Left cardiac atrium (tissue), 4 donors: ENCODE results near the gene ALG10. TPM values are rescaled to one million over a fixed set of nuclear protein-coding genes. Genes with fewer than 3 reads are reported as not detected.
A peak's percentile ranks its signal among the peaks of the same experiment; 100 is the strongest.
"Not testable (repeated sequence)": the region's sequence is repeated elsewhere in the genome, so short reads cannot be mapped to it uniquely, and the experiment has no call there.

Experiments
- ATAC-seq, 2 donors: fragments of 200-7000 bp; cut with Tn5 transposase; one replicate each; pipeline ENCODE4 v1.9.1; 2020; ENCODE audit warnings: mild to moderate bottlenecking in 2 of 2, moderate library complexity in 2 of 2
- DNase-seq: peaks from one replicate; pipeline ENCODE4 v3.0.0-alpha.2; 2020
- intact Hi-C, 2 donors: fragments of 100-400 bp; cut with DNase I; formaldehyde crosslinking; loops; one replicate each; pipeline versions ENCODE4 v1.14.1 to v1.15.1; 2022 to 2023
- long read RNA-seq: library from polyadenylated mRNA; unstranded; transcript quantifications from one replicate; pipeline ENCODE4 v2.0.0, GENCODE V29; 2021
- total RNA-seq, 2 donors: library from RNA; stranded (reverse); fragmentation: NEBNext Ultra II Directional; extraction: Animal tissue kit (Norgen Biotek cat#: 25700); gene quantifications; one replicate each; pipeline ENCODE4 v1.2.1, GENCODE V29; 2021
- donor health status: DM: no; HTN: yes; CAD: no.
- donor health status: DM: no; HTN: yes; CAD: no; lungs with severe emphysema.
- donor health status: DM: yes; HTN: yes; CAD: no.
- donor health status: Dilated cardiomyopathy.

Gene ALG10
- 1 to 10 TPM; 6.0 to 6.6 TPM for total RNA-seq
- long read RNA-seq, partial matches to known transcripts: 0 of 2 reads
- long read RNA-seq, other reads (novel, unspliced or antisense): 2 of 2 reads

GRCh38 chr12:34022079-34022830 lies at the start of gene ALG10:
ALG10 (plus strand) TSS chr12:34022496; CDS start chr12:34022600, 104 bp downstream.
- intact Hi-C loops: loop anchor here (5.0 kb wide), 2 partner anchors 575 to 1265 kb away; partner anchors contain the start of gene YARS2 (in 2 of the 2)
- peak; percentile 100 for ATAC-seq

GRCh38 chr12:33972884-33973283 lies 49.4 kb upstream of the ALG10 start:
- ATAC-seq, intact Hi-C loops, DNase-seq: not testable (repeated sequence)

More at GRCh38 chr12:34022079-34022830, at the start of gene ALG10:
- DNase-seq: peak; percentile 96

- intact Hi-C loops: no loop called here
- no peak for ATAC-seq
- DNase-seq: no peak
Observed at GRCh38 chr12:33977887-33978286, 44.4 kb upstream of the ALG10 start.

DNA sequence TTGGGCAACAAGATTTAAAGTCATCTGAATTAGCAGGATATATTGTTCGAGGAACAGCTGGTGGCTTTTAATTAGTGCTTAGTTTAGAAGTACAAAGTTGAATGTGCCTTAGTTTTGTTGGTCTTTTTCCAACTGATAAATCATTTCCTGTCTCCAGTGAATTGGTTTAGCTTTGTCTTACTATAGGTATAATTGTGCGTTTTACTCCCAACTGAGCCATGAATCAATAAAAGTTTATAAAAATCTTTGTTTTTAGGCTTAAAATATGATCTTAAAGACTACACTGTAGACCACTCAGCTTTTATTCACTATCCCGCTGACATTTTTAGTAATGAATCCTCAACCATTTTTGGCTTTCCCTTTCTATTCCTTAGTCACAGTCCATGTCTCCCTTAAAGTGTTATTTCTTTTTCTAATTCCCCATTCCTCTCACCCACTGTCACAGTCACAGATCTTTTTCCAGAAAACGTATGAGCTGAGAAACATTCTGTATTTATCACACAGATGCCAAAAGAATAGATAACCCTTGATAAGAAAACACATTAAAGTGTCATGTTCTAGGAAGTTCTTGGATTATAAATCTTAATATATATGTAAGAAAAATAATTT lies 34.0 kb upstream of the ALG10 start:
- no peak for DNase-seq
- no peak for ATAC-seq

GRCh38 chr12:33988913-33989312 lies 33.4 kb upstream of the ALG10 start:
- no peak for DNase-seq
- intact Hi-C loops: no loop called here
- ATAC-seq: no peak

More for the DNA sequence above, 34.0 kb upstream of the ALG10 start:
- intact Hi-C loops: no loop called here

- DNase-seq (no peak), ATAC-seq (no peak)
- intact Hi-C loops: no loop called here
Observed at GRCh38 chr12:33994857-33995808, 27.2 kb upstream of the ALG10 start.

DNA sequence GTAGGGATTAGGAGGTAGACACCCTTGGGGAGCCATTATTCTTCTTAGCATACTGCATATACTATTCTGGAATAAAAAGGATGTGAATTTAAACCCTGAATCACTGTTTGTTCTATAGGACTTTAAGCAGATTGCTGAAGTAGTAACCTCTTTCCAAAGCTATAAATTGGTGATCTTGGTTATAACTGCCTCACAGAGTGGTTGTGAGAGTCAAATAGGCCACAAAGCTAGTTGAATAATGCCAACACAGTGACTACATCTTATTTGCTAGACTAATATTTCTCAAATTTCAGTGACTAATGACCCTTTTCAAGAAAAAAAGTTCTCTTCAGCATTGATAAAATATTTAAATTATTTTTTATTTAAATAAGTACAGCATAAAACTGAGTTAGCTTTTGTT lies 13.5 kb upstream of the ALG10 start:
- ATAC-seq, DNase-seq, intact Hi-C loops: not testable (repeated sequence)

DNA sequence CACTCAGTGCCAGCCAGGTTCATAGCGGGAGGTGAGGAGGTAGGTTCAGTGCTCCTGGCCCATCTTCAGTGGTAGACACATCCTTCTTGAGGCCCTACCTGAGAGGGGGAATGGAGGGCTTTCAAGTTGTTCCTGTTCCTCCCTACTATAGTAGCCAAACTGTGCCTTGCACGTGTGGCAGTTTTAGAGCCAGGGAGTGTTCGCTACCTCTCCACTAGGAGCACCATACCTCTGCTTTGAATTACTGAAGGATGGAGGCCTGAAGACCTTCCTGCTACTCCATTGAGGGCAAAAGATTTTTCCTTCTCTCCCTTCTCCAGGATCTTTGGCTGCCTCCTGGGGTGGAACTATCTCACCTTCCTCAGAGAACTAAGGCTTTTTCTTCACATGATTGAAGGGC lies 5.9 kb upstream of the ALG10 start:
- intact Hi-C loops: loop anchor here in 1 of 2 donors (10.0 kb wide), 1 partner anchor 1072 kb away; no protein-coding TSS in a partner anchor
- DNase-seq: no peak
- no peak for ATAC-seq

GRCh38 chr12:34021071-34021470 lies 1.2 kb upstream of the ALG10 start:
- ATAC-seq (no peak), DNase-seq (no peak)
- intact Hi-C loops: loop anchor here (5.0 kb wide), 2 partner anchors 574 to 1264 kb away; partner anchors contain the start of gene YARS2 (in 2 of the 2)

DNA sequence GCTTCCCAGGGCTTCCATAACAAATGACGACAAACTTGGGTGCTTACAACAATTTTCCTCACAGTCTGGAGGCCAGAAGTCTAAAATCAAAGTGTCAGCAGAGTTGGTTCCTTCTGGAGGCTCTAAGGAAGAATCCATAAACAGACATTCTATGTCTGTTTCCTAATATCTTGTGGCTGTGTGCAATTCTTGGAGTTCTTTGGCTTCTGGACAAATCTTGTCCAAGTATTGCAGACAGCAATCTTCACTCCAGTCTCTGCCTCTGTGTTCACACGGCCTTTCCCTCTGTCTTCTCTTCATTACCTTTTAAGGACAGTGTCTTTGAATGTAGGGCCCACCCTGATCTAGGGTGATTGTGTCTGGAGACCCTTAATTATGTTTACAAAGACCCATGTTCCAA lies 5.4 kb downstream of the ALG10 start:
- DNase-seq, intact Hi-C loops: not testable (repeated sequence)
- ATAC-seq: peak in 1 of 2 donors; percentile 74

GRCh38 chr12:34030591-34030990 lies 8.3 kb downstream of the ALG10 start:
- intact Hi-C loops: loop anchor here in 1 of 2 donors (10.0 kb wide), 1 partner anchor 594 kb away; no protein-coding TSS in a partner anchor
- ATAC-seq (no peak), DNase-seq (no peak)

DNA sequence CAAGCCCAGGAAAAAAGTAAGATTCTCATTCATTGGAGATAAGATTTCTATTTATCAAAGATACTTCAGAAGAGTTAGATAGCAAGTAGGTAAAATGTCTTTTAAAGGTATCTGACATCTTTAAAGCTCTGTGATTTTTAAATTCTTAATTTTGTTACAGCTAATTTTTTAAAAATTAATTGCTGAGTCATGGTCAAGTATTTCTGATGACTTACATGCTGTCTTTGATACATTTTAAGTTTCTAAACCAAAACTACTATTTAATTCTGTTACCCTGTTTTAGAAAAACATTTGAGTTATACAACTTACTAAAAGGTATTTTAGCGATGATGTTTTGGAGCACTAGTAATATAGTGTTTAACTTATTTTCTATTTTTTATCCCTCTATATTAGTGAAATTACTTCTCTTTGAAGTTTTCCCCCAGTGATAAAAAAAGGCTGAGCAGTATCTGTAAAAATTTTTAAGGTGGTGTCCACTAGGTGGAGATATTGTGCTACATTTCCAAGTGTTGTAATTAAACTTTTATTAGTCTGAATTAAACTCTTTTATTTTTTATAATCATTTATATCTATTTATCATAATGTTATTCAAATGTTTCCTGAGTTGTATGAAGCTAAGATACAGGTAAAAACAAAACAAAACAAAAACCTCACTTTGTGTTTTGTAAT lies 11.5 kb downstream of the ALG10 start:
- DNase-seq: no peak
- intact Hi-C loops: loop anchor here in 1 of 2 donors (10.0 kb wide), 1 partner anchor 591 kb away; no protein-coding TSS in a partner anchor
- no peak for ATAC-seq

GRCh38 chr12:34038357-34038756 lies 16.1 kb downstream of the ALG10 start:
- DNase-seq, ATAC-seq: not testable (repeated sequence)
- intact Hi-C loops: loop anchor here in 1 of 2 donors (10.0 kb wide), 1 partner anchor 586 kb away; no protein-coding TSS in a partner anchor

DNA sequence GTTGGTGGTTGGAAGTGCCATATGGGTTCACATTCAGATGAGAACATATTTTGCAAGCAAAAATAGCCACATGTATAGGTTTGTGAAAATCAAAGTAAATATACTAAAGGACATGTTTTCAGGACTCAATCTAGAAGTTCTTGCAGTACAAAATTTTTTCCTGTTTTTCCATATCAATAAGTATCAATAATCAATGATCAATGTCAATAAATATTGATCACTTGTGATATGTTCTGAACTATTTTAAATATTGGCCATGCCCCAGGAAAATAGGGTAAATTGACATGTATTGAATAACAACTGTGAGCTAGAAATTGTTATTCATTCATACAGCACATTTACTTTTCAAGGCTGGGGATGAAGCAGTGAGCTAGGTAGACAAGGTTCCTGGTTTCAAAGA lies 24.3 kb downstream of the ALG10 start:
- ATAC-seq (no peak), DNase-seq (no peak)
- intact Hi-C loops: no loop called here

DNA sequence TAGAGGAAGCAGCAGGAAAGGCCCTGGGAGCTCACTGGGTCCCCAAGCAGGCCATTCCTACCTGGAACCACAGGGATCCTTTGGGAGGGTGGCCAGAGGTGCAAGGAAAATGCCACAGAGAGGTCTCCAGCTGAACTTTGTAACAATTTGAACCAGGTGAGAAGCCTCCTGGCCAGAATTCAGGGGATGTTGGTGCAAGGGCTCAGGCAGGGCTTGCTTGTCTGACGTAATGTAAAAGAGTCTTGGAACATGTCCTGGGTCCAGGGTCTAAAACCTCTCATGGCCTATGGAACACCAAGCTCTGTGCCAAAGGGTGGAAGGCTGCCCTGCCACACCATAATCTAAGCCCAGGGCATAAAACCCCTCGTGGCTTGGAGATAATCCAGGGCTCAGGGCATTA lies 25.6 kb downstream of the ALG10 start:
- DNase-seq, ATAC-seq, intact Hi-C loops: not testable (repeated sequence)

DNA sequence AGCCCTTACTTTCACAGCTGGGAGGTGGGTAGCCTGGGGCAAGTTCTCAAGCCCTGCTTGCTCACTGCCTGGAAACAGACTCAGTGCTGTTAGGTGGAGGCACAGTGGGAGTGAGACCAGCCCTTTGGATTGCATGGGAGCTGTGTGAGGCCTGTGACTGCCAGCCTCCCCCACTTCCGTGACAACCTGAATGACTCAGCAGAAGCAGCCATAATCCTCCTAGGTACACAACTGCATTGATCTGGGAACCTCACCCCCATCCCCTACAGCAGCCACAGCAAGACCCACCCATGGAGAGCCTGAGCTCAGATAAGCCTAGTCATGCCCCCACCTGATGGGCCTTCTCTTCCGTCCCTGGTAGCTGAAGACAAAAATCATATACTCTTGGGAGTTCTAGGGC lies 26.4 kb downstream of the ALG10 start:
- intact Hi-C loops: no loop called here
- no peak for ATAC-seq
- no peak for DNase-seq

GRCh38 chr12:34051486-34051885 lies 29.2 kb downstream of the ALG10 start:
- DNase-seq (no peak), ATAC-seq (no peak)
- intact Hi-C loops: no loop called here

DNA sequence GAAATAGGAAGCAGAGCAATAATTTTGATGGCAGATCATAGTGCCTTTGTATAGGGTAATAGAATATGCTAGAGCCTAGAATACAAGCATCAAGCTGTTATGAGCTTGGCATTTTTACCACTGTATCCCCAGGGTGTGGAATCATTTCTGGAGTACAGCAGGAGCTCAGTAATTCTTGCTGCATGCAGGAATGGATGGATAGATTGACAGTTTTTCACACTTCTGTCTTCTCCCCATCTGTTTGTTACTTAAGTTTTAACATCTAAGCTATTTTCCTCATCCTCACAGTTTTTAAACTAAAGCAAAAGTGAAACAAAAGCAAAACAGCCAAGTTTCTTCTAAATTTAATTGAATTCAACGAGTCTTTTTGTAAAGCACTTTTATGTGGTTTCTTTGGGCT lies 32.6 kb downstream of the ALG10 start:
- DNase-seq: no peak
- ATAC-seq: no peak
- intact Hi-C loops: no loop called here
